Stimulated activated CD4-positive, alpha-beta T cell treated with anti-CD3 and anti-CD28 coated beads, Interleukin-12 subunit alpha, Interleukin-12 subunit beta, amount 100 ng/mL, for 24 hours (primary cell): ENCODE results near the gene CELA3A.
A peak's percentile ranks its signal among the peaks of the same experiment; 100 is the strongest.
"Not testable (repeated sequence)": the region's sequence is repeated elsewhere in the genome, so short reads cannot be mapped to it uniquely, and the experiment has no call there.

Source experiments
- DNase-seq, 2 experiments: peaks; one replicate each; pipeline ENCODE4 v3.0.0-alpha.2; 2020; ENCODE audit warnings: low read depth in 2 of 2

The CELA3A gene, protein sequence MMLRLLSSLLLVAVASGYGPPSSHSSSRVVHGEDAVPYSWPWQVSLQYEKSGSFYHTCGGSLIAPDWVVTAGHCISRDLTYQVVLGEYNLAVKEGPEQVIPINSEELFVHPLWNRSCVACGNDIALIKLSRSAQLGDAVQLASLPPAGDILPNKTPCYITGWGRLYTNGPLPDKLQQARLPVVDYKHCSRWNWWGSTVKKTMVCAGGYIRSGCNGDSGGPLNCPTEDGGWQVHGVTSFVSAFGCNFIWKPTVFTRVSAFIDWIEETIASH

GRCh38 chr1:22001409-22001808 is at the start of gene CELA3A:
CELA3A (plus strand) TSS chr1:22001657; CDS start chr1:22001675, 18 bp downstream.
- no peak for DNase-seq

DNA sequence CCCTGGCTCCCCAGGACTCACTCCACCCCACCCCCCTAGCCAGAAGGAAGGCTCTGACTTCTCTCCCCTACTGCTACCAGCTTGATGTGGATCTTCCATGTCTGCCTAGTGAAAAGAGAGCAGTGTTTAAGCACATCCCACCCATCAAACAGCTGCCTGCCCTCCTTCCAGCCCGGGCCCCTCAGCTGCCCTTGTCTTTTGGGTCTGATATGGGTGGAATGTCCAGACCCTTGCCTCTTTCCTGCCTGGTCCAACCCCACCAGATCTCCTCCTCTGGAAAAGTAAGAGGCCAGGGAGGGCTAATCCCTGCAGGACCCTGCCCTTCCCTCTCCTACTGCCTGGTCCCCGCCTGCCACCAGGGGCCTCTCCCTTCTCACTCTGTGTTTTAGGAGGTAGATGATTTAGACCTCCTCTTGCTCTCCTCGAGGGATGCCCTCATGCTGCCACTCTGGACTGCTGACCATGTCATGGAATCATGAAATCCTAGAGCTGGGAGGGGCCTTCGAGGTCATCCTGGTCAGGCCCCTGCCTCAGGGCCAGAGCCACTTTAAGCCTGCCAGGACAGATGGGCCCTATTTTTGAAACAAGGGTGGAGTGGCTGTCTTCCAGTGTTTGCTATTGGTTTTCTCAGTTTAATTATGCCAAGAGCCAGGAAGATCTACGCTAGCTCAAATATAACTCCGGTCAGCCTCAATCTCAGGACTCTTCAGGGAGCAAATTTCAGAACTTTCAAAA is 48.5 kb upstream of the CELA3A start:
- no peak for DNase-seq

GRCh38 chr1:21955058-21955457 is 46.4 kb upstream of the CELA3A start:
- DNase-seq = no peak

DNA sequence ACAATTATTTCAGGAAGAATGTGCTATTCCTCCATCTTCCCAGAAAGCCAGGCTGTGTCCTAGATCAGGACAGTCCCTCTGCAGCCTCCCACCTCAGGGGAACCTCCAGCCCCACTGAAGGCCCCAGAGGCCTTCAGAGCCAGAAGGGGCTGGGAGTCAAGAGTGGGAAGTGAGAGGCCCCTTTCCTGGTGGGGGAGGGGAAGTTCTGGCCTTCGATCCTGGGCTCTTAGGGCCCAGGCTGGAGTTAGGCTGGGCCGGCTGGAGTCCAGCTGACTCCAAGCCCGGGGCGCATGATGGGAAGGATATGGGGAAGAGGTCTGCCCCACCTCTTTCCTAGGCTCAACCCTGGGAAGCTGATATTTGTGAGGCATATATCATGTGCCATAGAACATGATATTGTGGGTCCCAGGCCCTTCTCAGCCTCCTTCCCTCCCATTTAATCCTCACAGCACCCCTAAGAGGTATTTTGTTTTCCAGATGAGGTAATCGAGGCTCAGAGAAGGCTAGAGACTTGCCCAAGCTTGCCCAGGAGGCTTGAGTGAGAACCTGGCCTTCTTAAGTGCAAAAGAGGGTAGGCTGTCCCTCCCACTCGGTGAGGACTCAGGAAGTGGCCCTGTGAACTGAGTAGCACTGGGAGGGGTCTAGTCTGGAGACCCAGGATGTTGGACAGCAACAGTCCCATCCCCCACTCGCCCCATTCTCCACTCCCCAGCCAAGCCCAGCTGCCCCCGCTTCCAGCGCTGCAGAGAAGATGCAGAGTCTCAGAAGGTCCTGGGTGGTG is 45.8 kb upstream of the CELA3A start:
- DNase-seq = no peak

- peak in 1 of 2 experiments; percentile 5 for DNase-seq
Observed at GRCh38 chr1:21956720-21957552, 44.5 kb upstream of the CELA3A start.

DNA sequence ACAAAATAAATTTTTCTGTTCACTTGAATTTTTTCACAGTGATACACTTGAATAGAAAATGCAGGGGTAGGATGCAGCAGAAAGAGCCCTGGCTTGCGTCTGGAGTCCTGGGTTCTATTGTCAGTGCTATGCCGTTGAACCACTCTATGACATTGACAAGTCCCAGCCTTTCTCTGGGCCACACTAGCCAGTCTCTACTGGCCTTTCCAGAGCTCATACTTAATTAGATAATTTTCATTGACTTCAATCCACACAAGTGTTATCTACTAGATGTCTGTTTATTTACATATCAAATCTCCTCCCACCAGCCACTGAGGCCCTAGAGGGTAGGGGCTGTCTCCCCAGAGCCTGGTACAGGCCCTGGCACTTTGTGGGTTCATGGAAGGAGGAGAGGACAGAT is 40.1 kb upstream of the CELA3A start:
- DNase-seq = no peak

DNA sequence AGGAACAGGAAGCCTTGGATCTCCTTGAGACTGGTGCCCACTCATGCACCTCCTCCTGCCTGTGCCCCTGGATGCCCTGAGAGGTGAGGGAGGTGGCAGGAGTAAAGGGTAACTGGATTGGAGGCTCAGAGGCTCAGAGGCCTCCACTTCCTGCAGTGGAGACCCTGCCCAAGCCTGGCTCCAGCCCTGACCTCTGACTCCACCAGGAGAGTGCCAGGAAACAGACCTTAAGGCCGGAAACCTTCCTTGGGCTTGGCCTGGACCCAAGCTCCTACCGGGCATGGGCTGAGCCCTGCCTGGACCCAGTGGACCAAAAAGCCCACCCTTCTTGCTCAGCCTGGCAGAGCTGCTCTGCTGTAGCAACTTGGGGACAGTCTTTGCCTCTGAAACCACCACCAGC is 39.7 kb upstream of the CELA3A start:
- DNase-seq = no peak

DNA sequence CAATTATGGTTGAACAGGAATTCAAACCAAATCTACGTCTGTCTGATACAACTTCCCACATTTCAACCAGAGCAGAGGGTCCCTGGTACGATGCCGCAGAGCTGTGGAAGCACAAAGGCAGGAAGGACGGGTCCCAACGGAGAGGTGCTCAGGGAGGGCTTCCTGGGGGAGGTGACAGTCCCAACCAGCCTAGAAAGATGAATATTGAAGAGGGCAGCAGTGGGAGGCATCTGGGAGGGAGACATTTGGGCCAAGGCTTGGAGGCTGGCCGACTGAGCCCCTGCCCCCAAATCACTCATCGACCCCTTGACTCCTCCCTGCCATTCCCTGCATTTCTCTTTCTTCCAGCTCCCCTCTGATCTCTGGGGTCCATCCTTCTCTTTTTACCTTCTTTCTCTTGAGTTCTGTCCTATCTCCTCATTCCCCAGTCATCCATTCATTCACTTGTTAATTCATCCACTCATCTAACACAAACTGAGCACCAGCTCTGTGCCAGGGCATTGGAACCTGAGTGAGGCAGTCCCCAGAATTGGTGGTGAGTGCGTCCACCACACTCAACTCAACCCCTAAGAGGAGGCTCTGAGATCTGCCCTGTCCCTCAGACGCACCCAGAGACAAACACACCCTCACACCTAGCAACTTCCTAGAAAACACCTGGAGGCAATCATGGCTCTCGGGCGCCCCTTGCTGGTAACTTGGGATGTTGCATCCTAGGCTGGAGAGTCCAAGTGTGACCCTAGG is 37.8 kb upstream of the CELA3A start:
- peak; percentile 66 to 84 for DNase-seq

- no peak for DNase-seq
Observed at GRCh38 chr1:21966247-21967000, 35.0 kb upstream of the CELA3A start.

GRCh38 chr1:21967216-21967615 is 34.2 kb upstream of the CELA3A start:
- not testable (repeated sequence) for DNase-seq

GRCh38 chr1:21969066-21969465 is 32.4 kb upstream of the CELA3A start:
- DNase-seq = not testable (repeated sequence)

- DNase-seq = not testable (repeated sequence)
Observed at GRCh38 chr1:21970523-21970922, 30.9 kb upstream of the CELA3A start.

GRCh38 chr1:21972973-21973441 is 28.4 kb upstream of the CELA3A start:
- not testable (repeated sequence) for DNase-seq

- not testable (repeated sequence) for DNase-seq
Observed at GRCh38 chr1:21973948-21974347, 27.5 kb upstream of the CELA3A start.

- DNase-seq = not testable (repeated sequence)
Observed at GRCh38 chr1:21974699-21975098, 26.8 kb upstream of the CELA3A start.

GRCh38 chr1:21975296-21975695 is 26.2 kb upstream of the CELA3A start:
- DNase-seq = not testable (repeated sequence)

GRCh38 chr1:21976703-21977239 is 24.7 kb upstream of the CELA3A start, which contains the start of gene CELA3B:
CELA3B (plus strand) TSS chr1:21977022; CDS start chr1:21977040, 18 bp downstream.
- DNase-seq = not testable (repeated sequence)

DNA sequence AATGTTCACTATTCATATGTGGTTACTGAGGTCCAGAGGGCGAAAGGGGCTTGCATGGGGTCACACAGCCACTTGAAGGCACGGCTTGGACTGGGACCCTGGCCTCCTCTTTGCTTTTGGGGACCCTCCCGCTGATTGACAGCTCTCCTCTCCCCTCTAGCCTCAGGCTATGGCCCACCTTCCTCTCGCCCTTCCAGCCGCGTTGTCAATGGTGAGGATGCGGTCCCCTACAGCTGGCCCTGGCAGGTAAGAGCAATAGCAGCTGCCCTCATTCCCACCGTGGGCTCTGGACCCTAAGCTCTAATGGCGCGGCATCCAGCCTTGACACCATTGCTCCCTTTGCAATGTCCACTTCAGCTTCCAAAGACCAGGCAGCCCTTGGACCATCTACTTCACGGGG is 23.2 kb upstream of the CELA3A start:
- DNase-seq = not testable (repeated sequence)

DNA sequence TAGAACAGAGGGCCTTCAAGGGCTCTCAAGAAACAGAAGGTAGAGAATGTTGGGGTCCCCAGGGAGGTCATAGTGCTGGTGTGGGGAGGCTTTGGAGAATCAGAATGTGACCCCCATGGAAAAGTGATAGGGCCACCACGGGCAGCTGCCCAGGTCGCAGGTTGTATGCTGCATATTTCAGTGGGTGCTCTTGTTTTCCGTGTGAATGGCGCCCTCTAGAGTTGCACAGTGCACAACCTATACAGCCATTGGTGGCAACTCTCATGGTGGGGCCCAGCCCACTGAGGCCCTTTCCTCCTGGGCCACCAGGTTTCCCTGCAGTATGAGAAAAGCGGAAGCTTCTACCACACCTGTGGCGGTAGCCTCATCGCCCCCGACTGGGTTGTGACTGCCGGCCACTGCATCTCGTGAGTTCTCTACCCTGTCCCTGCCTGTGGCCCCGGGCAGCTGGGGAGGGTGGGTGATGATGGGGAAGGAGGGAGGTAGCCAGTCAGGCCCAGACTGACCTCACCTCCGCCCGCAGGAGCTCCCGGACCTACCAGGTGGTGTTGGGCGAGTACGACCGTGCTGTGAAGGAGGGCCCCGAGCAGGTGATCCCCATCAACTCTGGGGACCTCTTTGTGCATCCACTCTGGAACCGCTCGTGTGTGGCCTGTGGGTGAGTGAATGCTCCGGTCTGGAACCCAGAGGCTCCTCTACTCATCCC is 20.8 kb upstream of the CELA3A start:
- DNase-seq = not testable (repeated sequence)
